Measurements from ENCODE around the gene BMPR1B. TPM values are rescaled to one million over a fixed set of nuclear protein-coding genes. Genes with fewer than 3 reads are reported as not detected.

BMPR1B gene
- total RNA-seq, 6 experiments from 2014 or later: 0.31 to 1.6 (median 0.62) TPM

GRCh38 chr4:95107004-95107403 lies 349.2 kb downstream of the BMPR1B start:
- Histone ChIP-seq H3K4me3 (no peak overlapping the region), H3K36me3 (no peaks in the 10 kb centered on the region), H3K27me3 (no peaks in the 10 kb centered on the region), H3K9me3 (no peaks in the 10 kb centered on the region), H3K27ac (no peak overlapping the region), H3K4me1 (no peaks in the 10 kb centered on the region)
- intact Hi-C loops (cut with DNase I): no loop called here
- TF ChIP-seq POLR2A (IDR thresholded peaks at IDR 0.05) (no peak), CTCF (IDR thresholded peaks at IDR 0.05) (no peak)
- ATAC-seq (no peak), DNase-seq (no peak)

- Histone ChIP-seq H3K27me3 (no peaks in the 10 kb centered on the region), H3K27ac (no peak overlapping the region), H3K9me3 (no peaks in the 10 kb centered on the region), H3K4me3 (no peak overlapping the region), H3K4me1 (no peaks in the 10 kb centered on the region), H3K36me3 (no peaks in the 10 kb centered on the region)
- ATAC-seq (no peak), DNase-seq (no peak)
- intact Hi-C loops (cut with DNase I): no loop called here
- WGBS (ENCODE audit: insufficient coverage, low coverage, low lambda C conversion rate, missing lambda C conversion rate): 45% methylated on average over 4 of the region's 4 CpGs
- TF ChIP-seq POLR2A (IDR thresholded peaks at IDR 0.05) (no peak), CTCF (IDR thresholded peaks at IDR 0.05) (no peak)
These were observed 349.9 kb downstream of the BMPR1B start for GRCh38 chr4:95107635-95108034.

GRCh38 chr4:95108883-95109421 lies 351.2 kb downstream of the BMPR1B start:
- ATAC-seq: no peak
- intact Hi-C loops (cut with DNase I): no loop called here
- 64% methylated on average over 1 of the region's 1 CpG for WGBS (ENCODE audit: insufficient coverage, low coverage, low lambda C conversion rate, missing lambda C conversion rate)
- TF ChIP-seq POLR2A (IDR thresholded peaks at IDR 0.05) (no peak), CTCF (IDR thresholded peaks at IDR 0.05) (no peak)
- no peaks in the 10 kb centered on the region for H3K4me1 ChIP-seq
- no peaks in the 10 kb centered on the region for H3K9me3 ChIP-seq
- H3K36me3 ChIP-seq: no peaks in the 10 kb centered on the region
- no peak for DNase-seq
- H3K27ac ChIP-seq: no peak overlapping the region
- no peak overlapping the region for H3K4me3 ChIP-seq
- H3K27me3 ChIP-seq: no peaks in the 10 kb centered on the region

GRCh38 chr4:95114521-95114920 lies 356.8 kb downstream of the BMPR1B start:
- ATAC-seq (no peak), DNase-seq (no peak)
- 73% methylated on average over 3 of the region's 3 CpGs for WGBS (ENCODE audit: insufficient coverage, low coverage, low lambda C conversion rate, missing lambda C conversion rate)
- no peaks in the 10 kb centered on the region for H3K36me3 ChIP-seq
- no peak overlapping the region for H3K27ac ChIP-seq
- TF ChIP-seq POLR2A (IDR thresholded peaks at IDR 0.05) (no peak), CTCF (IDR thresholded peaks at IDR 0.05) (no peak)
- intact Hi-C loops (cut with DNase I): no loop called here
- no peak overlapping the region for H3K4me3 ChIP-seq
- no peaks in the 10 kb centered on the region for H3K27me3 ChIP-seq
- no peaks in the 10 kb centered on the region for H3K4me1 ChIP-seq
- no peaks in the 10 kb centered on the region for H3K9me3 ChIP-seq

- H3K36me3 ChIP-seq: no peaks in the 10 kb centered on the region
- H3K27me3 ChIP-seq: no peaks in the 10 kb centered on the region
- no peak overlapping the region for H3K4me3 ChIP-seq
- no peaks in the 10 kb centered on the region for H3K4me1 ChIP-seq
- no peak for ATAC-seq
- TF ChIP-seq POLR2A (IDR thresholded peaks at IDR 0.05): no peak
- TF ChIP-seq CTCF (IDR thresholded peaks at IDR 0.05): no peak
- no peaks in the 10 kb centered on the region for H3K9me3 ChIP-seq
- WGBS (ENCODE audit: insufficient coverage, low coverage, low lambda C conversion rate, missing lambda C conversion rate): 16% methylated on average over 6 of the region's 6 CpGs
- intact Hi-C loops (cut with DNase I): no loop called here
- no peak for DNase-seq
- no peak overlapping the region for H3K27ac ChIP-seq
These were observed 360.7 kb downstream of the BMPR1B start for GRCh38 chr4:95118497-95118896.

All from right lobe of liver (tissue), 6 donors.